HG02981 (cell line): Measurements from ENCODE around the gene NTRK1.

Experiments used
- ATAC-seq: cut with Tn5 transposase; IDR thresholded peaks from one replicate; pipeline ENCODE4 v1.9.1; 2021; ENCODE audit warnings: mild to moderate bottlenecking, moderate library complexity; ENCODE audit not compliant: unreplicated experiment

NTRK1 gene

GRCh38 chr1:156836892-156837291, 23.8 kb upstream of the NTRK1 start:
- no peak for ATAC-seq

DNA sequence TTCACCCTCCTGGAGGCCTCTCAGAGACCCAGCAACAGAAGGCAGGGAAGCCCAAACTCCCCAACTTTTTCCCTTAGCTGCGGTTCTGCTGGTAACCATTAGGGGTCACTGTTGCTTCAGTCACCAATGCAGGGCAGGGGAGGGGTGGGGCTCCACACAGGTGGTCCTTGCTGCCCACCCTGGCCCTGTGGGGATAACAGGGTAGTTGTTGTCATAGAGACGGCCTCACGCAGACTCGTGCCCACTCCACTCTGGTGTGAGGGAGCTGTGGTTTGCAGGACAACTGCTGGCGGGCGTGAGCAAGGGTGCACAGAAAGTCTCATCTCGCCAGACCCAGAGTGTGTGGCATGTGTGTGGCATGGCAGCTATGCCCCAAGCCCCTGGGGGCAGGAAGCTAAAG, 21.7 kb upstream of the NTRK1 start:
- no peak for ATAC-seq

DNA sequence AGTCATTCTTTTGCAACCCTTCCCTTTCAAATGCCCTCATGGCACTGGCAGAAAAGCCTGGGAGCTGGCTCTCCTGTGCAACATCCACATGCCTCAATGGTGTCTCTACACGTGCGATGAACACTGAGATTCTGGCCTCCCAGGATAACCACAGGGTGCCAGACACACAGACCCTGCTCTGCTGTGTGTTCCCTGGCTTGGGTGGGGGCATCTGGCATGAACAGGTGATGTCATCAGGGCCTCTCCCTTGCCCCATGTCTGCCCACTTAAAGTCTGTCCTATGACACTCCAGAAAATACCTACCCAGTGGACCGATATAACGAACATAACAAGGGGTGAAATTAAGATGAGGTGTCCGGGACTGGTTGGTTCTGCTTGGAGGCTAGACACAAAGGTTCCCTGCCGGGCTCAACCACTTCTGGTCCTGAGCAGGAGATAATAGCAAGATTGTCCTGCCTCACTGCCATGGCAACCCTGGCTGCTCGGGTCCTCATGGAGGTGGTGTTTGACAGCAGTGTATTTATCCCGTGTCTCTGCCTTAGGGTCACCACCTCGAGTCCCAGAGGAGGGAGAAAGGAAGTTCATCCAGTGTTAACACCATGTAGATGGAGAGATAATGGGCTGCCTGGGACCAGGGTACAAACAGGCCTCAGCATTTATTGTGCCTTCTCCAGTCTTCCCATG, 21.1 kb upstream of the NTRK1 start:
- ATAC-seq, result no peak

DNA sequence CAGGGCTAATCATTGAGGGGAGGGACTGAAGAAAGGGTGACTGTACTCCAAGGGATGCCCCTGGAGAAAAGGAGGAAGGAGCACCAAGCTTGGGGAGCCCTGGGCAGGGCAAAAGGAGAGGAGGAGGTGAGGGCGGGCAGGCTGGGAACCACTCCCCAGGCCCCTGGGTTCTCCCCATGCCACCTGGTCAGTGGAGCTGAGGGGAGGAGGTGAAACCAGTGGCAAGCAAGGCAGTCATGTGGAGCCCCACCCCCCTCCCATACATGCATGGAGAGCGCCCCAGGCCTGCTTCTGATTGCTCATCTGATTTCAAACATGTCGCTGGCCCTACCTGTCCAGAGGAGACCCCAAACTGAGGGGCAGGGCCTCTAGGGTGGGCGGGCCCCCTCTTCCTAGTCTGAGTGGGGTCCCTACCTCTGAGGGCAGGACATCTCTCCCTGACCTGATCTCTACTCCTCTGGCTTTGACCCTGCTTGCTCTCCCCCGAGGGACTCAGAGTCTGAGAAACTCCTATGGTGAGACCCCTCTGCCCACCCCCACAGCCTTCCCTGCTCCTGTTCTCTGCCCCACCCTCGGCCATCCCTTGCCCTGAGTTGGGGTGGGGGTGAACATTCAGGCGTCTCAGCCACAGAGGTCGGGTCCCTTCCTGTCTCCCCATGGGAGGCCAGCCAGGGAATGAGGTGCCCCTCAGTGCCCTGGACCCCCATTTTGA, 20.3 kb upstream of the NTRK1 start:
- ATAC-seq, result no peak

GRCh38 chr1:156840898-156841279, 19.8 kb upstream of the NTRK1 start:
- ATAC-seq, result no peak

GRCh38 chr1:156841295-156841855, 19.3 kb upstream of the NTRK1 start:
- no peak for ATAC-seq

DNA sequence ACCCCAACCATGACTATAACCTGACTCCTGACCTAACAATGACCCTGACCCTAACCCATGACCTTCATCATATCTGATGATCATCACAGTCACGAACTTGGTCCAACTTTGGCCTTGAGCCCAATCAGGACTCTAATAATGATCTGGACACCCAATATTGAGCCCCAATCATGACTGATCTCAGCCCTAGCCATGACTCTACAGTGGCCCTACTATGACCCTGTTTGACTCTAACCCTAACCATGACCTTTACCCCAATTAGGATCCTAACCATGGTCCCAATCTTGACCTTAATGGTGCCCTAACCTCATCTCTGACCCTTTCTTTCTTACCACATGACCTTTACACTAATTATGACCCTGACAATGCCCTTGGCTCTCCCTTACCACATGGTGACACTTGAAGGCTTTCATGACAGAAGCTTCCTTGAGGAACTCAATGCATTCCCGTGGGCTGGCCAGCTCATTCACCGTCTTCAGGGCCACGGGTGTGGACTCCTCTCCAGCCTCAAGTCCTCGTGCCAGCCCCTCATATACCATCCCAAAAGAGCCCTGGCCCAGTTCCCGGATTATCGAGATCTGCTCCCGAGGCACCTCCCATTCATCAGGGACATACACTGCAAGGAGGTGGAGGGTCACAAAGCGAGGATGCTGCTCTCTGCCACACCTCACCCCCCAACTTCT, 17.9 kb upstream of the NTRK1 start:
- no peak for ATAC-seq

DNA sequence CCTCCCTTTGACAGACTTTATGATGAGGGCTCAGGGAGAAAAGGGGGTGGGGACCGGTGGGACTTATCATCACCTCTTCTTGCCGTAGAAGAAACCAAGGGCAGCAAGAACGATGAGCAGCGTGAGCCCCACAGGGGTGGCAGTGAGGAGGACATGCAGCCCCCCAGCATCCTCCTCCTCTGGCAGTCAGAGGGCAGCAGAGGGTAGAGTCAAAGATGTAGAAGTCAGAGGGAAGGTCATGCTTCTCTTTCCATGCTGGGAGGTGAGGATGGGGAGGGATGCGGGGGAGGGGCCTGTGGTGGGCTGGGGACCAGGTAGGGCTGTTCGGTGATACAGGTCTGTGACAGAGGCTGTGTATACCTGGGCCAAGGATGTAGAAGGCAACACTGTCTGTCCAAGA, 16.6 kb upstream of the NTRK1 start:
- ATAC-seq, result no peak

GRCh38 chr1:156844638-156845037, 16.0 kb upstream of the NTRK1 start:
- no peak for ATAC-seq

DNA sequence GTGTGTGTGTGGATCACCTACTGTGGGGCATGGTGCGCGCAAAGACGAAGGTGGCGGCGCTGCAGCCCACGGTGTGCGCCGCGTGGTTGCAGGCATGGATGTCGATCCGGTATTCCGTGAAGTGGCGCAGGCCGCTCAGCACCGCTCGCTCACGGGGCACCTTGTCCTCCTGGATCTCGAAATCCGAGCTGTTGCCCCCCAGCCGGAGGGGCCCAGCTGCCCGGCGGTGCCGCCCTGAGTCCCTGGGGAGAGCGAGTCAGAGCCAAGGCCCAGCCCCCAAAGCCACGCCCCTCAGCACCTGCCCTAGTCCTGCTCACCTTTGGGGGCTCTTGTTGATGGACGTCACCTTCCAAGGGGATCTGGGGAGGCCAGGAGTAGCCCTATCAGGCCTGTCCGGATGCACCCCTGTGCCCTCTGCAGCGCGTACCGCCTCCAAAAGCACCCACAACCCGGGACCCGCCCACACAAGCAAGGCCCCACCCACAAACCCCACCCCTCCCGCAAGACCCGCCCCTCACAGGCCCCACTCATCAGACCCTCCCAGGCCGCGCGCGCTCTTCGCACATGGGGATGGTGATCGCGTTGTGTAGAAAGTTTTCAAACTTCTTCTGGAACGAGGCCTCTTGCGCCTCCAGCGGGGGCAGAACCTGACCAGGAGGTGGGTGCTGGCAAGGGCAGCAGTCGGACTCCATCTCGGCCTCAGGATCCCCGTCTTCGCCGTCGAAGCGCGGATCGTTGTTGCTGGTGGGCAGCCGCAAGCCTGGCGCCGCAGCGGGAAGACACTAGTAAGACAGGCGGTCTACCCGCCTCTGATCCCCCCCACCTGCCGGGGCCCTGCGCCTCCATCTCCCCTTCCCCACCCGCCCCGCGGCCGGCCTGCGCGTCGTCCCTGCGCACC, 15.4 kb upstream of the NTRK1 start:
- no peak for ATAC-seq

GRCh38 chr1:156845953-156846545, 14.6 kb upstream of the NTRK1 start:
- no peak for ATAC-seq

DNA sequence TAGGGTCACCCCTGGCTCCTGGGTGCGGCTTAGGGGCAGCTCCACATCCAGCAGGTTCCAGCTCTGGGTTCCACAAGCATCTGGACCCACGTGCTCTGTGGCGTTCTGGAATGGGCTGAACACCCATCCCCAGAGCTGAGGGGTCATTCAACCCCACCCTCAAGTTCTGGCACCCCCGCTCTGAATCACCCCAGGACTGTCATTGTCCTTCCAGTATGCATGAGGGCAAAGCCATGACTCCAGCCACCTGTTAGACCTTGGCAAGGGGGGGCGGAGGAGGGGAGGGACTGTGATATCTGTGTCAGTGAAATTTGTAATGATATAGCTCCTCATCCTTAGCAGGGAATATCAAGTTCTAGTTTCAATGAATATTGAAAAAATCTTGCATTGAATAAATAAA, 14.0 kb upstream of the NTRK1 start:
- no peak for ATAC-seq

- ATAC-seq, result no peak
These were observed 12.8 kb upstream of the NTRK1 start for GRCh38 chr1:156847591-156848460.

- no peak for ATAC-seq
These were observed 12.1 kb upstream of the NTRK1 start for GRCh38 chr1:156848461-156849150.

DNA sequence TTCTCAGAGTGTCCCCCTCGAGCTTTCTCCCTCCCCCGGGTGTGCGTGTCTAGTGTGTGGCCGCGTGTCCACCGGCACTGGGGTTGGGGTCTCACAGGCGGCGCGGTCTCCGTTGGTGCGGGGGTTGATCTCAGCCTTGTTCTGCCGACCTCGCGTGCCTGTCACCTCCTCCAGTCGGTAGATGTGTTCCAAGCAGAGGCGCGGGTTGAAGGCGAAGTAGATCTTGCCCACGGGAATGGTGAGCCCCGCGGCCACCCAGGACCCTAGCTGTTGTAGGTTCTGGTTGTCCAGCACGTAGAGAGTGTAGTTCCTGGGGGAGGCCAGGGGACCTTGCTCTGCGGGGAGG, 11.5 kb upstream of the NTRK1 start:
- no peak for ATAC-seq

DNA sequence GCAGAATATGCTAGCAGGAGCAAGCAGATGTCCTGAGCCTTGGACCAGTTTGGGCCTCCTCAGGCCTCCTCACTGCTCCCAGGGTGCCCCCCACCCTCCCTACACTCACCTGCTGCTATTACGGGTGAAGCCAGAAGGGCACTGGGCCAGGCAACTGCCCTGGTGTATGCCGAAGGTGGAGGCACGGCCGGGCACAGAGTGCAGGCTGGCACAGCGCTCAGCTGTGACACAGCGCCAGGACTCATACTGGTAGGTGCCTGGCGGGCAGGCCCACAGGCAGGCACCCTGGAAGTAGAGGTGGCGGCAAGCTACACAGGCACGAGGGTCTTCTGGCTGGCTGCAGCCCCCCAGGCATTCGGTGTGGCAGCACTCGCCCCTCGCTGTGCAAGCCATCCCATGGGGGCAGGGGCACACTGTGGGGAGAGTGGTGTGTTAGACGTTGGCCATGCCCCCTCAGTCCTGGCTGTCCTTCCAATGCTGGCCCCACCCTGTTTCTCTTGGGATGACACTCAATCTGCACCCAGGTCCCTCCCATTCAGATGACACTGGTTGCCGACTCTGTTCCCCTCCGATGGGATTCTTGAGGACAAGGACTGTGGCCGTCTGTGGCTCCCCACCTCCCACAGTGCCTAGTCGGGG, 8.8 kb upstream of the NTRK1 start:
- ATAC-seq, result no peak

DNA sequence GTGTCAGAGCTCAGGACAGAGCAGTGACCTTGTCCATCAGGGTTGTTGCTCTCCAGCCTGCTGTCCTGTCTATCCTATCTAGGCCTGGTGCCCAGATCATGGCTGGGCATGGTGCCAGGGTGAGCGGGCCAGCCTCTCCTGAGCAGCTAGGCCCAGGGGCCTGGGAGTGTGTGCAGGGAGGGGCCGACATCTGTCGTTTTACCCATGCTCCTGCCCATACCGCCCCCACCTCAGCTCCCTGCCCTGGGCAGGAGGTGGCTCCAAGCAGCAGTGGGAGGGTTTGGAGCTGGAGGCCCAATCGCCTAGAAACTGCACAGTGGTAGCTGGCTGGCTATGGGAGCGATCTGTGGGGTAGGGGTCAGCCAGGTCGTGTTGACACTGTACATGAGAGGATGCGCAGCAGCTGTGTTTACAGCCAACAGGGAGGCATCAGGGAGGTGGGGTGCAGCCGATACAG, 8.2 kb upstream of the NTRK1 start:
- ATAC-seq, result no peak

- no peak for ATAC-seq
These were observed 6.9 kb upstream of the NTRK1 start for GRCh38 chr1:156853761-156854160.
